ENCODE data around the gene SOX10.

Gene SOX10

DNA sequence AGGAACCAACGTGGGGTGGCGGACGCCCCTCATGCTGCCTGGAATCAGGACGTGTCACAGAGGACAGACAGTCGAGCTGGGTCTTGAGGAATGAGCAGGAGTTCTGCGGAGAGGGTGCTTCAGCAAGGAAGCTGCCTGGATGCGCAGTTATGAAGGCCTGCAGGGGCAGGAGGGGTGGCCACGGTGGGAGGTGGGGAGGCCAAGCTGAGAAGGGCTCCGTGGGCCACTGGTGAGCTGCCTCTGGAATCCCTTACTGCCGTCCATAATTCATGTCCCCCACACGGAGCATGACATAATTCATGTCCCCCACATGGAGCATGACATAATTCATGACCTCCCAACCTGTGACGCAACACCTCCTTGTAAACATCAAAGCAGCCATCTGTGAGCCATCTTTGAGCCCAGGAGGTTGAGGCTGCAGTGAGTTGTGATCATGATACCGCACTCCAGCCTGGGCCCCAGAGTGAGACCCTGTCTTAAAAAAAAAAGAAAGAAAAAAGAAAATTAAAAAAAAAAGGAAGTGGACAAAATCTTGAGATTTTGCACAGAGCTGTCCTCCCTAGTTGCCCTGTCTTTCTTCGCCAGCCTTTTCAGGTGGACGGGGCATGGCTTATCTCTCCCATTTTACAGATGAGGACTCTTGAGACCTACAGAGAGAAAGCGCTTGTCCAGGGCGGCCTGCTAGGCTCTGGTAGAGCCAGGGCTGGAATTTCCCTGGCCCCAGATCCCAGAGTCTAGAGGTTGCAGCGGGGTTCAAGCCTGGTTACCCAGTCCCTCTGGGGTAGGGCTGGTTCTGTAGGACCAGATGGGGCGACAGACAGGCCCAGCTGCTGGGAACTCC, 48.5 kb upstream of the SOX10 start (continued):
- TF ChIP-seq ZNF335 (tag by site-specific recombination; conservative IDR thresholded peaks at IDR 0.05), result no peak
- TF ChIP-seq, protein P1, sequence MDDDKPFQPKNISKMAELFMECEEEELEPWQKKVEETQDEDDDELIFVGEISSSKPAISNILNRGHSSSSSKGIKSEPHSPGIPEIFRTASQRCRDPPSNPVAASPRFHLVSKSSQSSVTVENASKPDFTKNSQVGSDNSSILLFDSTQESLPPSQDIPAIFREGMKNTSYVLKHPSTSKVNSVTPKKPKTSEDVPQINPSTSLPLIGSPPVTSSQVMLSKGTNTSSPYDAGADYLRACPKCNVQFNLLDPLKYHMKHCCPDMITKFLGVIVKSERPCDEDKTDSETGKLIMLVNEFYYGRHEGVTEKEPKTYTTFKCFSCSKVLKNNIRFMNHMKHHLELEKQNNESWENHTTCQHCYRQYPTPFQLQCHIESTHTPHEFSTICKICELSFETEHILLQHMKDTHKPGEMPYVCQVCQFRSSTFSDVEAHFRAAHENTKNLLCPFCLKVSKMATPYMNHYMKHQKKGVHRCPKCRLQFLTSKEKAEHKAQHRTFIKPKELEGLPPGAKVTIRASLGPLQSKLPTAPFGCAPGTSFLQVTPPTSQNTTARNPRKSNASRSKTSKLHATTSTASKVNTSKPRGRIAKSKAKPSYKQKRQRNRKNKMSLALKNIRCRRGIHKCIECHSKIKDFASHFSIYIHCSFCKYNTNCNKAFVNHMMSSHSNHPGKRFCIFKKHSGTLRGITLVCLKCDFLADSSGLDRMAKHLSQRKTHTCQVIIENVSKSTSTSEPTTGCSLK (tag by site-specific recombination; IDR thresholded peaks at IDR 0.05), result no peak
- TF ChIP-seq, protein P2, sequence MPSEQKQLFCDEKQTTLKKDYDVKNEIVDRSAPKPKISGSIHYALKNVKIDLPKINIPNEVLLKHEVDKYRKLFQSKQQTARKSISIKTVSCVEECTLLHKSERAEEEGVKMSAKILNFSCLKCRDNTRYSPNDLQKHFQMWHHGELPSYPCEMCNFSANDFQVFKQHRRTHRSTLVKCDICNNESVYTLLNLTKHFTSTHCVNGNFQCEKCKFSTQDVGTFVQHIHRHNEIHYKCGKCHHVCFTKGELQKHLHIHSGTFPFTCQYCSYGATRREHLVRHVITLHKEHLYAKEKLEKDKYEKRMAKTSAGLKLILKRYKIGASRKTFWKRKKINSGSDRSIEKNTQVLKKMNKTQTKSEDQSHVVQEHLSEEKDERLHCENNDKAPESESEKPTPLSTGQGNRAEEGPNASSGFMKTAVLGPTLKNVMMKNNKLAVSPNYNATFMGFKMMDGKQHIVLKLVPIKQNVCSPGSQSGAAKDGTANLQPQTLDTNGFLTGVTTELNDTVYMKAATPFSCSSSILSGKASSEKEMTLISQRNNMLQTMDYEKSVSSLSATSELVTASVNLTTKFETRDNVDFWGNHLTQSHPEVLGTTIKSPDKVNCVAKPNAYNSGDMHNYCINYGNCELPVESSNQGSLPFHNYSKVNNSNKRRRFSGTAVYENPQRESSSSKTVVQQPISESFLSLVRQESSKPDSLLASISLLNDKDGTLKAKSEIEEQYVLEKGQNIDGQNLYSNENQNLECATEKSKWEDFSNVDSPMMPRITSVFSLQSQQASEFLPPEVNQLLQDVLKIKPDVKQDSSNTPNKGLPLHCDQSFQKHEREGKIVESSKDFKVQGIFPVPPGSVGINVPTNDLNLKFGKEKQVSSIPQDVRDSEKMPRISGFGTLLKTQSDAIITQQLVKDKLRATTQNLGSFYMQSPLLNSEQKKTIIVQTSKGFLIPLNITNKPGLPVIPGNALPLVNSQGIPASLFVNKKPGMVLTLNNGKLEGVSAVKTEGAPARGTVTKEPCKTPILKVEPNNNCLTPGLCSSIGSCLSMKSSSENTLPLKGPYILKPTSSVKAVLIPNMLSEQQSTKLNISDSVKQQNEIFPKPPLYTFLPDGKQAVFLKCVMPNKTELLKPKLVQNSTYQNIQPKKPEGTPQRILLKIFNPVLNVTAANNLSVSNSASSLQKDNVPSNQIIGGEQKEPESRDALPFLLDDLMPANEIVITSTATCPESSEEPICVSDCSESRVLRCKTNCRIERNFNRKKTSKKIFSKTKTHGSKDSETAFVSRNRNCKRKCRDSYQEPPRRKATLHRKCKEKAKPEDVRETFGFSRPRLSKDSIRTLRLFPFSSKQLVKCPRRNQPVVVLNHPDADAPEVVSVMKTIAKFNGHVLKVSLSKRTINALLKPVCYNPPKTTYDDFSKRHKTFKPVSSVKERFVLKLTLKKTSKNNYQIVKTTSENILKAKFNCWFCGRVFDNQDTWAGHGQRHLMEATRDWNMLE (tag by site-specific recombination; conservative IDR thresholded peaks at IDR 0.05; ENCODE audit: low read depth), result peak; percentile 56
- TF ChIP-seq ZNF132 (tag by site-specific recombination; IDR thresholded peaks at IDR 0.05; ENCODE audit: borderline replicate concordance), result no peak
- TF ChIP-seq ZBTB8A (tag by site-specific recombination; IDR thresholded peaks at IDR 0.05), result peak; percentile 55
- TF ChIP-seq ZBTB20 (tag by site-specific recombination; IDR thresholded peaks at IDR 0.05), result no peak; the same call in 1 of the 2 replicates
- no peak for TF ChIP-seq BCL11B (tag by site-specific recombination; IDR thresholded peaks at IDR 0.05; ENCODE audit: low read depth)
- TF ChIP-seq, protein P3, sequence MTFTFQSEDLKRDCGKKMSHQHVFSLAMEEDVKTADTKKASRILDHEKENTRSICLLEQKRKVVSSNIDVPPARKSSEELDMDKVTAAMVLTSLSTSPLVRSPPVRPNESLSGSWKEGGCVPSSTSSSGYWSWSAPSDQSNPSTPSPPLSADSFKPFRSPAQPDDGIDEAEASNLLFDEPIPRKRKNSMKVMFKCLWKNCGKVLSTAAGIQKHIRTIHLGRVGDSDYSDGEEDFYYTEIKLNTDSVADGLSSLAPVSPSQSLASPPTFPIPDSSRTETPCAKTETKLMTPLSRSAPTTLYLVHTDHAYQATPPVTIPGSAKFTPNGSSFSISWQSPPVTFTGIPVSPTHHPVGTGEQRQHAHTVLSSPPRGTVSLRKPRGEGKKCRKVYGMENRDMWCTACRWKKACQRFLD (tag by site-specific recombination; IDR thresholded peaks at IDR 0.05), result no peak
- TF ChIP-seq ZBTB10 (tag by site-specific recombination; IDR thresholded peaks at IDR 0.05), result peak; percentile 74
- TF ChIP-seq, protein P4, sequence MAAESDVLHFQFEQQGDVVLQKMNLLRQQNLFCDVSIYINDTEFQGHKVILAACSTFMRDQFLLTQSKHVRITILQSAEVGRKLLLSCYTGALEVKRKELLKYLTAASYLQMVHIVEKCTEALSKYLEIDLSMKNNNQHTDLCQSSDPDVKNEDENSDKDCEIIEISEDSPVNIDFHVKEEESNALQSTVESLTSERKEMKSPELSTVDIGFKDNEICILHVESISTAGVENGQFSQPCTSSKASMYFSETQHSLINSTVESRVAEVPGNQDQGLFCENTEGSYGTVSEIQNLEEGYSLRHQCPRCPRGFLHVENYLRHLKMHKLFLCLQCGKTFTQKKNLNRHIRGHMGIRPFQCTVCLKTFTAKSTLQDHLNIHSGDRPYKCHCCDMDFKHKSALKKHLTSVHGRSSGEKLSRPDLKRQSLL (tag by site-specific recombination; IDR thresholded peaks at IDR 0.05), result no peak
- no peak for TF ChIP-seq ZNF768 (tag by site-specific recombination; IDR thresholded peaks at IDR 0.05)
- no peak for TF ChIP-seq HOXA7 (CRISPR knock-in tag; IDR thresholded peaks at IDR 0.05; ENCODE audit: borderline replicate concordance)
- TF ChIP-seq ZNF658 (tag by site-specific recombination; IDR thresholded peaks at IDR 0.05), result no peak
- TF ChIP-seq ZNF660 (tag by site-specific recombination; IDR thresholded peaks at IDR 0.05), result no peak; the same call in none of the 2 replicates
- TF ChIP-seq EGR2 (tag by site-specific recombination; IDR thresholded peaks at IDR 0.05; ENCODE audit: low read depth), result peak; percentile 85
- TF ChIP-seq KLF9 (tag by site-specific recombination; IDR thresholded peaks at IDR 0.05; ENCODE audit: low read depth), result no peak
- TF ChIP-seq ZNF610 (tag by site-specific recombination; IDR thresholded peaks at IDR 0.05; ENCODE audit: borderline replicate concordance), result no peak
- TF ChIP-seq SALL2 (tag by site-specific recombination; IDR thresholded peaks at IDR 0.05; ENCODE audit: borderline replicate concordance), result no peak
- no peak for TF ChIP-seq ZNF843 (tag by site-specific recombination; IDR thresholded peaks at IDR 0.05)
- TF ChIP-seq FEZF1 (tag by site-specific recombination; IDR thresholded peaks at IDR 0.05), result 0 out of 2 replicates have a peak, but pooled peaks have one; percentile 15
- TF ChIP-seq ZNF747 (tag by site-specific recombination; IDR thresholded peaks at IDR 0.05), result no peak
- no peak for TF ChIP-seq ZNF146 (tag by site-specific recombination; IDR thresholded peaks at IDR 0.05)
- TF ChIP-seq, protein P5, sequence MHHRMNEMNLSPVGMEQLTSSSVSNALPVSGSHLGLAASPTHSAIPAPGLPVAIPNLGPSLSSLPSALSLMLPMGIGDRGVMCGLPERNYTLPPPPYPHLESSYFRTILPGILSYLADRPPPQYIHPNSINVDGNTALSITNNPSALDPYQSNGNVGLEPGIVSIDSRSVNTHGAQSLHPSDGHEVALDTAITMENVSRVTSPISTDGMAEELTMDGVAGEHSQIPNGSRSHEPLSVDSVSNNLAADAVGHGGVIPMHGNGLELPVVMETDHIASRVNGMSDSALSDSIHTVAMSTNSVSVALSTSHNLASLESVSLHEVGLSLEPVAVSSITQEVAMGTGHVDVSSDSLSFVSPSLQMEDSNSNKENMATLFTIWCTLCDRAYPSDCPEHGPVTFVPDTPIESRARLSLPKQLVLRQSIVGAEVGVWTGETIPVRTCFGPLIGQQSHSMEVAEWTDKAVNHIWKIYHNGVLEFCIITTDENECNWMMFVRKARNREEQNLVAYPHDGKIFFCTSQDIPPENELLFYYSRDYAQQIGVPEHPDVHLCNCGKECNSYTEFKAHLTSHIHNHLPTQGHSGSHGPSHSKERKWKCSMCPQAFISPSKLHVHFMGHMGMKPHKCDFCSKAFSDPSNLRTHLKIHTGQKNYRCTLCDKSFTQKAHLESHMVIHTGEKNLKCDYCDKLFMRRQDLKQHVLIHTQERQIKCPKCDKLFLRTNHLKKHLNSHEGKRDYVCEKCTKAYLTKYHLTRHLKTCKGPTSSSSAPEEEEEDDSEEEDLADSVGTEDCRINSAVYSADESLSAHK (tag by site-specific recombination; IDR thresholded peaks at IDR 0.05), result no peak
